ENCODE data around the gene PLTP. TPM values are rescaled to one million over a fixed set of nuclear protein-coding genes. Genes with fewer than 3 reads are reported as not detected.

The PLTP gene
- total and polyA plus RNA-seq, 2 of the 13 experiments (the other 11 are each of a cell fraction or from before 2014, with no cell fraction given): 16.9 to 28.6 TPM

GRCh38 chr20:45953672-45954071, 41.7 kb upstream of the PLTP start (continued):
- TF ChIP-seq ZNF687 (CRISPR knock-in tag; IDR thresholded peaks at IDR 0.05) (peak; percentile 10; the same call in 1 of the 2 replicates), NRL (CRISPR knock-in tag; IDR thresholded peaks at IDR 0.05; ENCODE audit: borderline replicate concordance) (peak; percentile 39; the same call in 1 of the 2 replicates), HNF1B (CRISPR knock-in tag; IDR thresholded peaks at IDR 0.05) (no peak)

- H3K9ac ChIP-seq (ENCODE audit: insufficient read depth, low read depth, low read length): no peak overlapping the region
- H3K4me3 ChIP-seq (replicated peaks in 1 of 3; ENCODE audit: insufficient read depth in 1 of 3, low read depth in 2 of 3, low read length in 3 of 3): no peak overlapping the region
- intact Hi-C loops (cut with micrococcal nuclease; ENCODE audit: unreplicated experiment) (no loop called here), in situ Hi-C loops (cut with HindIII; ENCODE audit: extremely low pct_ligation_motif_present, low pct_unique_long_range_greater_than_20kb) (no loop called here)
- no peaks in the 10 kb centered on the region for H3K79me2 ChIP-seq (ENCODE audit: insufficient read depth, low read length)
- H3K27me3 ChIP-seq (ENCODE audit: control insufficient read depth in 1 of 2, insufficient read depth in 2 of 2, low read length in 2 of 2): no peaks in the 10 kb centered on the region
- DNase-seq (ENCODE audit: low spot score): no peak
- peaks cover 38 to 62% of the 10 kb centered on the region in 2 experiments for H3K36me3 ChIP-seq (replicated peaks in 1 of 2; ENCODE audit: control insufficient read depth in 1 of 2, insufficient read depth in 2 of 2, low read length in 2 of 2)
- H4K20me1 ChIP-seq (ENCODE audit: insufficient read depth, low read length): no peaks in the 10 kb centered on the region
- H3K4me1 ChIP-seq (ENCODE audit: insufficient read depth, low read length): peaks cover 10% of the 10 kb centered on the region; the same call in 1 of the 2 replicates
- no peak for ATAC-seq
- 95% methylated on average over 5 of the region's 5 CpGs for WGBS (ENCODE audit: low lambda C conversion rate)
- no TSS peak for BruUV-seq (replicated peaks)
- H3K4me2 ChIP-seq (ENCODE audit: low read depth, low read length): no peak overlapping the region
- ChIA-PET POLR2A (interaction anchor here (1.3 to 2.0 kb wide), 3 partner anchors 18 to 43 kb away, joined by 3 to 5 read pairs (median 4); no protein-coding TSS in a partner anchor), CTCF (ENCODE audit: low intra/inter-chr PET ratio, low total read pairs) (no interaction called here)
- H3K27ac ChIP-seq (ENCODE audit: extremely low read length, insufficient read depth, low read length): no peak overlapping the region
- FAIRE-seq: no peak
- H2AFZ ChIP-seq (ENCODE audit: low read length): no peak overlapping the region
- no peaks in the 10 kb centered on the region for H3K9me3 ChIP-seq (ENCODE audit: low read length)
- TF ChIP-seq HNF4G (IDR thresholded peaks at IDR 0.05; ENCODE audit: borderline replicate concordance, low read depth, low read length): no peak
- TF ChIP-seq HNF4G (CRISPR knock-in tag; IDR thresholded peaks at IDR 0.05; ENCODE audit: borderline replicate concordance, low read depth): no peak
- no peak for TF ChIP-seq ZNF558 (CRISPR knock-in tag; IDR thresholded peaks at IDR 0.05; ENCODE audit: borderline replicate concordance)
- no peak for TF ChIP-seq NR2F1 (CRISPR knock-in tag; IDR thresholded peaks at IDR 0.05)
- TF ChIP-seq RCOR2 (CRISPR knock-in tag; IDR thresholded peaks at IDR 0.05): no peak
- no peak for TF ChIP-seq ZFP82 (CRISPR knock-in tag; IDR thresholded peaks at IDR 0.05; ENCODE audit: borderline replicate concordance)
- no peak for TF ChIP-seq TGIF2 (CRISPR knock-in tag; IDR thresholded peaks at IDR 0.05)
- no peak for TF ChIP-seq ZSCAN12 (CRISPR knock-in tag; IDR thresholded peaks at IDR 0.05)
- no peak for TF ChIP-seq SALL1 (CRISPR knock-in tag; IDR thresholded peaks at IDR 0.05)
- TF ChIP-seq HMGXB4 (CRISPR knock-in tag; IDR thresholded peaks at IDR 0.05; ENCODE audit: borderline replicate concordance in 1 of 2, low read depth in 1 of 2): no peak
- TF ChIP-seq ZBTB34 (CRISPR knock-in tag; IDR thresholded peaks at IDR 0.05): no peak
Measured at GRCh38 chr20:45952861-45953260, 40.9 kb upstream of the PLTP start.

All from HepG2 (cell line).